ENCODE measurements around the gene UNC50.

- TF ChIP-seq CTCF (IDR thresholded peaks at IDR 0.05) (no peak), POLR2A (IDR thresholded peaks at IDR 0.05) (no peak)
Measured at GRCh38 chr2:98573426-98573825, 35.0 kb upstream of the UNC50 start.
